ENCODE results near the gene CCDC97. TPM values are rescaled to one million over a fixed set of nuclear protein-coding genes. Genes with fewer than 3 reads are reported as not detected.
A peak's percentile ranks its signal among the peaks of the same experiment; 100 is the strongest.

Gene CCDC97
- total RNA-seq, 1 experiment from 2014 or later: 39.4 TPM

DNA sequence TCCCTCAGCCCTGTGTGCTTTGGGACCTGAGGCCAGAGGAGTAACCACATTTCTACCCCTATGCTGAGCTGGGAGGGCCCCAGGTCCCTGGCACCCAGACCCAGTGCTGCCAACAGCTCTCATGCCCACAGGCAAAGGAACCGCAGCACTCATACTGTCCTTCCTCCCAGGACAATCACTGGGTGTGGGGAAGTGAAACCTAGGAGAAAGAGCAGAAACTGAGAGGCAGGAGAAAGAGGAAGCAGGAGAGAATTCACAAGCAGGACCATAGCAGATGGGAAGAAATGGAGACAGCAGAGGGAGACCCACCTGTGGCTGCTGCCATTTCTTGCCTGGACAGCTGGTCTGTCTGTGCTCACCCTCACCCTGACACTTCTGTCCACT is 18.9 kb downstream of the CCDC97 start:
- H3K56ac ChIP-seq (ENCODE audit: insufficient read length, low read depth, low read length): no peak overlapping the region
- H3K9me3 ChIP-seq (ENCODE audit: control insufficient read depth, low read depth, low read length): no peaks in the 10 kb centered on the region
- TF ChIP-seq, protein P1, sequence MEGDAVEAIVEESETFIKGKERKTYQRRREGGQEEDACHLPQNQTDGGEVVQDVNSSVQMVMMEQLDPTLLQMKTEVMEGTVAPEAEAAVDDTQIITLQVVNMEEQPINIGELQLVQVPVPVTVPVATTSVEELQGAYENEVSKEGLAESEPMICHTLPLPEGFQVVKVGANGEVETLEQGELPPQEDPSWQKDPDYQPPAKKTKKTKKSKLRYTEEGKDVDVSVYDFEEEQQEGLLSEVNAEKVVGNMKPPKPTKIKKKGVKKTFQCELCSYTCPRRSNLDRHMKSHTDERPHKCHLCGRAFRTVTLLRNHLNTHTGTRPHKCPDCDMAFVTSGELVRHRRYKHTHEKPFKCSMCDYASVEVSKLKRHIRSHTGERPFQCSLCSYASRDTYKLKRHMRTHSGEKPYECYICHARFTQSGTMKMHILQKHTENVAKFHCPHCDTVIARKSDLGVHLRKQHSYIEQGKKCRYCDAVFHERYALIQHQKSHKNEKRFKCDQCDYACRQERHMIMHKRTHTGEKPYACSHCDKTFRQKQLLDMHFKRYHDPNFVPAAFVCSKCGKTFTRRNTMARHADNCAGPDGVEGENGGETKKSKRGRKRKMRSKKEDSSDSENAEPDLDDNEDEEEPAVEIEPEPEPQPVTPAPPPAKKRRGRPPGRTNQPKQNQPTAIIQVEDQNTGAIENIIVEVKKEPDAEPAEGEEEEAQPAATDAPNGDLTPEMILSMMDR (conservative IDR thresholded peaks at IDR 0.05): no peak
- H2BK15ac ChIP-seq (ENCODE audit: low read depth, low read length): no peak overlapping the region
- H3K9ac ChIP-seq (ENCODE audit: extremely low read depth, insufficient read length, low read length): no peak overlapping the region
- no peak overlapping the region for H2BK5ac ChIP-seq (ENCODE audit: insufficient read length, low read length)
- H4K8ac ChIP-seq (replicated peaks; ENCODE audit: insufficient read length, low read depth, low read length): no peak overlapping the region
- no peak for DNase-seq
- Mint-ChIP-seq H3K27me3 (ENCODE audit: low read depth) (peaks cover 1% of the 10 kb centered on the region; the same call in 1 of the 2 replicates), H3K4me1 (peaks cover 33 to 52% of the 10 kb centered on the region in 2 experiments), H3K36me3 (ENCODE audit: insufficient read depth in 1 of 3, low read depth in 3 of 3) (peaks cover 0 to 33% (median 0%) of the 10 kb centered on the region in 3 experiments; a peak in 2 of 7 replicates), H3K27ac (peak overlapping the region; percentile 45 to 58 (median 57); a peak in 3 of 7 replicates), H3K4me3 (peak overlapping the region in 1 of 2 experiments; percentile 24; a peak in 1 of 5 replicates), H3K9me3 (no peaks in the 10 kb centered on the region)
- no peak overlapping the region for H3K4ac ChIP-seq (ENCODE audit: low read depth, low read length)
- H4K91ac ChIP-seq (ENCODE audit: insufficient read length, low read depth, low read length): no peak overlapping the region
- H2AFZ ChIP-seq (ENCODE audit: low read length): no peak overlapping the region
- no peak overlapping the region for H3K27ac ChIP-seq (ENCODE audit: insufficient read length, low read depth, low read length)
- no peak overlapping the region for H2AK5ac ChIP-seq (ENCODE audit: insufficient read length, low read length)
- no CpG with 5 or more reads among the region's 1 CpG for WGBS (ENCODE audit: extremely low coverage, insufficient read length, low lambda C conversion rate)
- no peaks in the 10 kb centered on the region for H3K79me2 ChIP-seq (ENCODE audit: insufficient read depth, low read length)
- no peak overlapping the region for H3K18ac ChIP-seq (ENCODE audit: insufficient read length, low read depth, low read length)
- no peaks in the 10 kb centered on the region for H3K79me1 ChIP-seq (ENCODE audit: insufficient read depth, low read depth, low read length, poor library complexity, severe bottlenecking)
- H3T11ph ChIP-seq (ENCODE audit: low read length): no peak overlapping the region
- no peak overlapping the region for H2BK120ac ChIP-seq (ENCODE audit: low read depth, low read length, poor library complexity, severe bottlenecking)
- no peak overlapping the region for H3K23ac ChIP-seq (ENCODE audit: insufficient read length, low read depth, low read length)
- peaks cover 3% of the 10 kb centered on the region for H4K20me1 ChIP-seq (ENCODE audit: control insufficient read depth, insufficient read depth, insufficient read length)
- no peak overlapping the region for H2BK12ac ChIP-seq (ENCODE audit: insufficient read length, low read depth, low read length)
- H3K4me1 ChIP-seq (ENCODE audit: insufficient read depth, low read length): peaks cover 12% of the 10 kb centered on the region; the same call in 1 of the 2 replicates
- H3K23me2 ChIP-seq (ENCODE audit: insufficient read length, low read depth, low read length, poor library complexity, severe bottlenecking): peaks cover 14% of the 10 kb centered on the region
- no peak overlapping the region for H2BK20ac ChIP-seq (ENCODE audit: low read depth, low read length, poor library complexity, severe bottlenecking)
- H3K4me2 ChIP-seq (ENCODE audit: insufficient read depth, insufficient read length, low read length): no peak overlapping the region
- H4K5ac ChIP-seq (ENCODE audit: insufficient read length, low read depth, low read length): no peak overlapping the region
- no peak overlapping the region; the same call in 1 of the 2 replicates for H3K14ac ChIP-seq (ENCODE audit: insufficient read depth, low read length)
- no peaks in the 10 kb centered on the region for H3K27me3 ChIP-seq (ENCODE audit: insufficient read depth, low read length)

Measured in H9 (cell line).